Neural cell (in vitro differentiated cells): ENCODE measurements around the gene TAS1R2.

Experiments
- CTCF ChIP-seq: fragments of 450-650 bp; IDR thresholded peaks from 2 replicates; pipeline ENCODE4 v1.5.1; 2014; ENCODE audit warnings: antibody characterized with exemption, mild to moderate bottlenecking, moderate library complexity; ENCODE audit not compliant: poor library complexity, severe bottlenecking
- EP300 ChIP-seq: fragments of 450-650 bp; conservative IDR thresholded peaks from 2 replicates; pipeline ENCODE4 v1.6.1; 2014; ENCODE audit warnings: antibody characterized with exemption, mild to moderate bottlenecking, moderate library complexity; ENCODE audit not compliant: poor library complexity, severe bottlenecking
- EZH2 ChIP-seq: fragments of 200-600, 300-800 bp; shearing (Covaris generic), sonication (generic); IDR thresholded peaks from 2 replicates; pipeline ENCODE4 v1.6.1; 2014; ENCODE audit warnings: antibody characterized with exemption, low read length, borderline replicate concordance, mild to moderate bottlenecking; ENCODE audit not compliant: insufficient read depth, poor library complexity, severe bottlenecking
- POLR2AphosphoS5 ChIP-seq: IDR thresholded peaks from 2 replicates; pipeline ENCODE4 v1.6.1; 2012
- RAD21 ChIP-seq: fragments of 450-650 bp; conservative IDR thresholded peaks from 2 replicates; pipeline ENCODE4 v1.6.1; 2014; ENCODE audit warnings: antibody characterized with exemption, mild to moderate bottlenecking, moderate library complexity
- REST ChIP-seq: IDR thresholded peaks from 2 replicates; pipeline ENCODE4 v1.6.1; 2012; ENCODE audit warnings: borderline replicate concordance
- TAF1 ChIP-seq: IDR thresholded peaks from 2 replicates; pipeline ENCODE4 v1.6.1; 2012; ENCODE audit warnings: low read depth

GRCh38 chr1:18796950-18797349 is 62.5 kb downstream of the TAS1R2 start:
- TF ChIP-seq CTCF = no peak
- no peak for TF ChIP-seq EP300
- no peak for TF ChIP-seq TAF1
- TF ChIP-seq RAD21 = no peak
- no peak for TF ChIP-seq EZH2
- TF ChIP-seq REST = no peak
- TF ChIP-seq POLR2AphosphoS5 = no peak
